ENCODE data around the gene LEKR1. TPM values are rescaled to one million over a fixed set of nuclear protein-coding genes. Genes with fewer than 3 reads are reported as not detected.

The LEKR1 gene
- total RNA-seq = 1.7 TPM
- polyA plus RNA-seq = 1.0 TPM
- long read RNA-seq, donor 1 = 0 reads
- long read RNA-seq, donor 2 = 0 reads
- long read RNA-seq, donor 3, partial matches to known transcripts = 0 of 1 reads
- long read RNA-seq, donor 3, other reads (novel, unspliced or antisense) = 0 of 1 reads
- long read RNA-seq, donor 4 = 0 reads
- long read RNA-seq, donor 5 = 0 reads
- long read RNA-seq, donor 6, partial matches to known transcripts = 0 of 1 reads
- long read RNA-seq, donor 6, other reads (novel, unspliced or antisense) = 0 of 1 reads
- long read RNA-seq, donor 7 = 0 reads
- long read RNA-seq, donor 8 = 0 reads
- long read RNA-seq, donor 9 = 0 reads
- long read RNA-seq, donor 10 = 0 reads

- DNase-seq (ENCODE audit: low read depth in 6 of 9, low spot score in 9 of 9) = peak in 8 of 9 donors; percentile 29 to 78 (median 56)
- WGBS = under 1% methylated on average over 63 of the region's 63 CpGs
Observed at GRCh38 chr3:156826144-156826895, at the start of gene LEKR1. Gene LEKR1, plus strand, starts transcription at chr3:156826353. Its CDS starts 2,977 bp downstream, at chr3:156829330.

DNA sequence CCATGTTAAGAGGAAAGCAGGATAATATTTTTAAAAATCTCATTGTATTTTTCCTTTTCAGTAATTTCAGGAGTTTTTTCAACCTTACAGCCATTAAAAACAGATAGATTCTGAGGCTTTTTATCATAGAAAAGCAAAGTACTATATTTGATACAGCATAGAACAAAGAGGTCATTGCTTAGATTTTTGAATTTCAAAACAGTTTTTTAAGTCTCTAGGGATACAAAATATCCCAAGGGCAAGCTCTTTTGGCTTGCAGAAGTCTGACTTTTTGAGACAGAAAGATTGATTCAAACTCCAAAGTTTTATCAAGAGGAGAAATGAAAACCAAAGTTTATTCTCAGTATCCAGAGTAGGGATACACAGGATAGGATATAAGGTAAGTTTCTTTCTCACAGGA is 49.3 kb upstream of the LEKR1 start:
- no peak for DNase-seq (ENCODE audit: low read depth in 6 of 9, low spot score in 9 of 9)
- Histone ChIP-seq H3K27me3 (ENCODE audit: control insufficient read depth in 2 of 2, insufficient read depth in 1 of 2, low read length in 1 of 2) (no peaks in the 10 kb centered on the region), H3K4me1 (ENCODE audit: control insufficient read depth in 2 of 2, insufficient read depth in 2 of 2, low read length in 2 of 2) (no peaks in the 10 kb centered on the region), H3K9me3 (ENCODE audit: control insufficient read depth in 2 of 2, insufficient read depth in 1 of 2, low read length in 1 of 2) (no peaks in the 10 kb centered on the region), H3K4me3 (ENCODE audit: low read length in 2 of 2) (no peak overlapping the region), H3K36me3 (ENCODE audit: control insufficient read depth in 2 of 2, insufficient read depth in 2 of 2, low read length in 1 of 2) (no peaks in the 10 kb centered on the region), H3K27ac (ENCODE audit: low read depth in 1 of 2, low read length in 1 of 2) (no peak overlapping the region)

More at GRCh38 chr3:156826144-156826895, at the start of gene LEKR1:
- H3K36me3 ChIP-seq (ENCODE audit: control insufficient read depth in 2 of 2, insufficient read depth in 2 of 2, low read length in 1 of 2) = no peaks in the 10 kb centered on the region
- H3K4me3 ChIP-seq (ENCODE audit: low read length in 2 of 2) = peak within 1 kb of the TSS; percentile 69 to 78
- H3K9me3 ChIP-seq (ENCODE audit: control insufficient read depth in 2 of 2, insufficient read depth in 1 of 2, low read length in 1 of 2) = peaks cover 0 to 3% of the 10 kb centered on the region in 2 donors
- no peaks in the 10 kb centered on the region for H3K27me3 ChIP-seq (ENCODE audit: control insufficient read depth in 2 of 2, insufficient read depth in 1 of 2, low read length in 1 of 2)
- H3K4me1 ChIP-seq (ENCODE audit: control insufficient read depth in 2 of 2, insufficient read depth in 2 of 2, low read length in 2 of 2) = peaks cover 2 to 13% of the 10 kb centered on the region in 2 donors
- peak within 1 kb of the TSS; percentile 38 to 81 for H3K27ac ChIP-seq (ENCODE audit: low read depth in 1 of 2, low read length in 1 of 2)

DNA sequence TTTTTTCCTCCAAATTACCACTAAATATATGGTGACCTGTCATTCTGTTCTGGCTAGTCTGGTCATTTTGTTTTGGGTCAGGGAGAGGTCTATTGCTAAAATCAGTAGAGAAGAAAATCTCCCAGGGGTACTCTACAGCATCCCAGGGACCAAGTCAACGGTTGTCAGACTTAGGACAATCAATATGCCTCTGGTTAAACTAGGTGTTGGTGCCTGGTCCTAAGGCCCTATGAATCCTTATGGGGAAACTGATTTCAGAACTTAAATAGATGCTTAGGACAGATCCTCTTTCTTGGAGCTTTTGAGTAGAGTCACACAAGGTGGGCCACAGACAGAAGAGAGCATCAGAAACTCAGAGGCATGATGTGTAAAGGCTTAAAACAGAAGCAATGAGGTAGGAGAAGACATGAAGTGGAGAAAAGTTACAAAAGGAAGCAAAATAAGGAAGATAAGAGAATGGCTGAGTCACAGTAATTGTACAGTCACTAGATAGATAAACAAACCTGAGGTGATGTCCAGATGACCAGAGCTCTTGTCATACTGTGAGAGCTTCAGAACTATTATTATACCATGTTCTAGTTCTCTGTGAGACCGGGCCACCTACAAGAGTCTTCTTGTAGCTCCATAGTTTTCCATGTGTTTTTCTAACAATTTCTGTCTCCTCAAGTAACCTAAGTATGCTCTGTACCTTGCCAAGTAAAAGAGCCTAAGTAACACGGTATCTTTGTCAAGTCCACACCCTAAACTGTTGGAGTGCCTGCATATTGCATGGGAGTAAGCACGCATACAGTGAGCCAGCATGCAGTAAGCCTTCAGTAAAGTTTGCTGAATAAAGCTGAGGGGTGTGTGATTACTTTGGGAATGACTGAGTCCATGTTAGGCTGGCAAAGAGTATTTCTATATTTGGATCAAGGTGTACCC is 44.6 kb upstream of the LEKR1 start:
- no peak overlapping the region for H3K4me3 ChIP-seq (ENCODE audit: low read length in 2 of 2)
- no peak overlapping the region for H3K27ac ChIP-seq (ENCODE audit: low read depth in 1 of 2, low read length in 1 of 2)
- no peak for DNase-seq (ENCODE audit: low read depth in 6 of 9, low spot score in 9 of 9)
- H3K4me1 ChIP-seq (ENCODE audit: control insufficient read depth in 2 of 2, insufficient read depth in 2 of 2, low read length in 2 of 2) = no peaks in the 10 kb centered on the region
- no peaks in the 10 kb centered on the region for H3K9me3 ChIP-seq (ENCODE audit: control insufficient read depth in 2 of 2, insufficient read depth in 1 of 2, low read length in 1 of 2)
- no peaks in the 10 kb centered on the region for H3K36me3 ChIP-seq (ENCODE audit: control insufficient read depth in 2 of 2, insufficient read depth in 2 of 2, low read length in 1 of 2)
- H3K27me3 ChIP-seq (ENCODE audit: control insufficient read depth in 2 of 2, insufficient read depth in 1 of 2, low read length in 1 of 2) = no peaks in the 10 kb centered on the region
- 94% methylated on average over 4 of the region's 4 CpGs for WGBS

- no peaks in the 10 kb centered on the region for H3K4me1 ChIP-seq (ENCODE audit: control insufficient read depth in 2 of 2, insufficient read depth in 2 of 2, low read length in 2 of 2)
- no peak for DNase-seq (ENCODE audit: low read depth in 6 of 9, low spot score in 9 of 9)
- no peaks in the 10 kb centered on the region for H3K36me3 ChIP-seq (ENCODE audit: control insufficient read depth in 2 of 2, insufficient read depth in 2 of 2, low read length in 1 of 2)
- 96% methylated on average over 5 of the region's 5 CpGs for WGBS
- H3K27ac ChIP-seq (ENCODE audit: low read depth in 1 of 2, low read length in 1 of 2) = no peak overlapping the region
- H3K9me3 ChIP-seq (ENCODE audit: control insufficient read depth in 2 of 2, insufficient read depth in 1 of 2, low read length in 1 of 2) = no peaks in the 10 kb centered on the region
- H3K4me3 ChIP-seq (ENCODE audit: low read length in 2 of 2) = no peak overlapping the region
- no peaks in the 10 kb centered on the region for H3K27me3 ChIP-seq (ENCODE audit: control insufficient read depth in 2 of 2, insufficient read depth in 1 of 2, low read length in 1 of 2)
Observed at GRCh38 chr3:156782319-156782718, 43.8 kb upstream of the LEKR1 start.

DNA sequence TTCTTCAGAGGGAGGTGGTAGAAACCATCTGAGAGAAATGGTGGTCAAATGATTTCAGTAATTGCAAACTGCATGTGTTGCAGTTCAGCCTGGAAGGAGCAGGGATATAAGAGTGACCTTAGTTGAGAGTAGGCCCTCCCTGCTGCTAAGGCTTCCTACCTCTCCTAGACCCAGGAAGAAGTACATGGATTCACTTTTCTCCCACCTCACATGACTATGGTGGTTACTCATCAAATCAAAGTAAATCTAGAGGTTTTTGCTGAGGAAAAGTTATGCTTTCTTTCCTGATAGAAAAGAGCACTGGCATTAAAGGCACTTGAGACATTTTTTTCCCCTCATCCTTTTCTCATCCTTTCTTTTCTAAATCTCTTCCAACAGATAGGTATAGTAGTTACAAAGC is 43.2 kb upstream of the LEKR1 start:
- no peaks in the 10 kb centered on the region for H3K9me3 ChIP-seq (ENCODE audit: control insufficient read depth in 2 of 2, insufficient read depth in 1 of 2, low read length in 1 of 2)
- H3K27ac ChIP-seq (ENCODE audit: low read depth in 1 of 2, low read length in 1 of 2) = no peak overlapping the region
- no peak overlapping the region for H3K4me3 ChIP-seq (ENCODE audit: low read length in 2 of 2)
- H3K27me3 ChIP-seq (ENCODE audit: control insufficient read depth in 2 of 2, insufficient read depth in 1 of 2, low read length in 1 of 2) = no peaks in the 10 kb centered on the region
- H3K4me1 ChIP-seq (ENCODE audit: control insufficient read depth in 2 of 2, insufficient read depth in 2 of 2, low read length in 2 of 2) = no peaks in the 10 kb centered on the region
- no peak for DNase-seq (ENCODE audit: low read depth in 6 of 9, low spot score in 9 of 9)
- H3K36me3 ChIP-seq (ENCODE audit: control insufficient read depth in 2 of 2, insufficient read depth in 2 of 2, low read length in 1 of 2) = no peaks in the 10 kb centered on the region

DNA sequence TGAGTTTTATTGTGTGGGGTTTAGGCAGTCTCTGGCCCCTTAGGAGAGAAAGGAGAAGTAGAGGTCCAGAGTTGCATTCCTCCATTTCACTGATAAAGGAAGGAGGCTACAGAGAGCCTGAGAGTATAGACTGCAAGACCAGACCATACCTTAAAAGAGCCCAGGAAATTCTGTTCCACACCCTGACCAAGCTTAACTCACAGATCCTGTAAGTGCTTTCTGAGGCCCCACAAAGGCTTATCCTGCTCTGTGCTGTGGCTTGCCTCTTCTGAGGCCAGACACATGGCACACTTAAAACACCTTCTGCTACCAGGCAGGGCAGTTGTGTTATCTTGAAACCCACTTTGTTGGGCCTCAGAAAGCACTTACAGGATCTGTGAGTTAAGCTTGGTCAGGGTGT is 39.2 kb upstream of the LEKR1 start:
- no peaks in the 10 kb centered on the region for H3K4me1 ChIP-seq (ENCODE audit: control insufficient read depth in 2 of 2, insufficient read depth in 2 of 2, low read length in 2 of 2)
- H3K9me3 ChIP-seq (ENCODE audit: control insufficient read depth in 2 of 2, insufficient read depth in 1 of 2, low read length in 1 of 2) = no peaks in the 10 kb centered on the region
- no peak for DNase-seq (ENCODE audit: low read depth in 6 of 9, low spot score in 9 of 9)
- no peaks in the 10 kb centered on the region for H3K36me3 ChIP-seq (ENCODE audit: control insufficient read depth in 2 of 2, insufficient read depth in 2 of 2, low read length in 1 of 2)
- H3K27me3 ChIP-seq (ENCODE audit: control insufficient read depth in 2 of 2, insufficient read depth in 1 of 2, low read length in 1 of 2) = no peaks in the 10 kb centered on the region
- no peak overlapping the region for H3K27ac ChIP-seq (ENCODE audit: low read depth in 1 of 2, low read length in 1 of 2)
- H3K4me3 ChIP-seq (ENCODE audit: low read length in 2 of 2) = no peak overlapping the region

DNA sequence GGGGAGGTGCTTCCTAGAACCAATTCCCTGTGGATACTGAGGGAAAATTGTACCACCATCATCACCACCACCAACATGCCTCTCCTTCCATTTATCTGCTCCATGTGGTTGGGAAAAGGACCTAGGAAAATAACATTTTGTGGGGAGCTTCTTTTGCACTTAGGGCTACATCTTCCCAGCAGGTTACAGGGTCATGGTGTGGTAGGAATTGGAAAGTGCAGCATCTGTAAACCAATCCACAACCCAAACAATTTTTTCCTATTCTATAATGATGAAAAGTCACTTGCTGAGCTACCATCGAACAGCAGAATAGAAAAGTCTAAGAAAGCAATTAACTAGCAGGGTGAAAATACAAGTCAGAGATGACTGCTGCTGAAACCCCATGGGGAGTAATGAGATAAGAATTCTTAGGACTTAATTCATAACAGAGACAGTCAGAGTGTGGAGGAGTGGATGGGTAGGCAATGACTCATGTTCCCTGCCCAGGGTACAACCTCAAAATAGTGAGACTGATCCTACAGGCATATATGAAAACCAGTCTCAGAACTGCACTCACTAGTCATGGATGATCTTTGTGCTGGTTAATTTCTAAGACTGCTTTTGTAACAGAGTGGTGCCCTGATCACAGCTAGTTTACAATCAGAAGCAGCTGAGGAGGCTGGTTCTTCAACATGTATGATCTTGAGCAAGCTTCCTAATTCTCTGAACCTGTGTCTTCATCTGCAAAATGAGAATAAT is 38.1 kb upstream of the LEKR1 start:
- H3K27ac ChIP-seq (ENCODE audit: low read depth in 1 of 2, low read length in 1 of 2) = no peak overlapping the region
- no peak overlapping the region for H3K4me3 ChIP-seq (ENCODE audit: low read length in 2 of 2)
- peaks cover 0 to 3% of the 10 kb centered on the region in 2 donors for H3K4me1 ChIP-seq (ENCODE audit: control insufficient read depth in 2 of 2, insufficient read depth in 2 of 2, low read length in 2 of 2)
- no peaks in the 10 kb centered on the region for H3K27me3 ChIP-seq (ENCODE audit: control insufficient read depth in 2 of 2, insufficient read depth in 1 of 2, low read length in 1 of 2)
- WGBS = 100% methylated on average over 1 of the region's 1 CpG
- H3K9me3 ChIP-seq (ENCODE audit: control insufficient read depth in 2 of 2, insufficient read depth in 1 of 2, low read length in 1 of 2) = no peaks in the 10 kb centered on the region
- DNase-seq (ENCODE audit: low read depth in 6 of 9, low spot score in 9 of 9) = no peak
- H3K36me3 ChIP-seq (ENCODE audit: control insufficient read depth in 2 of 2, insufficient read depth in 2 of 2, low read length in 1 of 2) = no peaks in the 10 kb centered on the region

DNA sequence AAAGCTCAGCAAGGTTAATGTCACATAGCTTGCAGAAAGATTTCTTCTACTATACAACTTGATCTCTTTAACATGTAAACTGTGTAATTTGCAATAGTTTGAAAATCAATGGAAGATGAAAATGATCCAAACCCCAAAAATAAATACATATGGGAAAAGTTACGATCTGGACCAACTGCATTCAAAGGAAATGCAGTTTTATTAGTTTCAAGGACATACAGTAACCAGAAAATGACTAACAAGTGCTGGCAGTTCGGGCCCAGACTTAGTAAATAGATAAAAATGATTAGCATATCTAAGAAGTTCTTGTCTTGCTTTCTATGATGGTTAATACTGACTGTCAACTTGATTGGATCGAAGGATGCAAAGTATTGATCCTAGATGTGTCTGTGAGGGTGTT is 37.3 kb upstream of the LEKR1 start:
- no peak for DNase-seq (ENCODE audit: low read depth in 6 of 9, low spot score in 9 of 9)
- no peaks in the 10 kb centered on the region for H3K9me3 ChIP-seq (ENCODE audit: control insufficient read depth in 2 of 2, insufficient read depth in 1 of 2, low read length in 1 of 2)
- no peaks in the 10 kb centered on the region for H3K27me3 ChIP-seq (ENCODE audit: control insufficient read depth in 2 of 2, insufficient read depth in 1 of 2, low read length in 1 of 2)
- H3K36me3 ChIP-seq (ENCODE audit: control insufficient read depth in 2 of 2, insufficient read depth in 2 of 2, low read length in 1 of 2) = no peaks in the 10 kb centered on the region
- no peak overlapping the region for H3K27ac ChIP-seq (ENCODE audit: low read depth in 1 of 2, low read length in 1 of 2)
- H3K4me1 ChIP-seq (ENCODE audit: control insufficient read depth in 2 of 2, insufficient read depth in 2 of 2, low read length in 2 of 2) = peaks cover 0 to 3% of the 10 kb centered on the region in 2 donors
- 97% methylated on average over 3 of the region's 3 CpGs for WGBS
- H3K4me3 ChIP-seq (ENCODE audit: low read length in 2 of 2) = no peak overlapping the region

Measured in thymus (tissue), 14 donors.